HepG2 (cell line): ENCODE measurements around the gene TRAP1. TPM values are rescaled to one million over a fixed set of nuclear protein-coding genes. Genes with fewer than 3 reads are reported as not detected.

Experiments
- AGO1 ChIP-seq: fragments of 200-400 bp; formaldehyde crosslinking; IDR thresholded peaks from 2 replicates; pipeline ENCODE4 v1.6.1; 2017; ENCODE audit warnings: mild to moderate bottlenecking, low read depth, low read length, moderate library complexity; ENCODE audit not compliant: poor library complexity, severe bottlenecking
- ARID5B ChIP-seq: IDR thresholded peaks from 2 replicates; pipeline ENCODE4 v1.4.0; 2020; ENCODE audit warnings: mild to moderate bottlenecking, missing genetic modification reagents
- ARNT2 ChIP-seq: sonication (generic); formaldehyde crosslinking; IDR thresholded peaks from 2 replicates; pipeline ENCODE4 v1.8.0; 2022; ENCODE audit warnings: mild to moderate bottlenecking, low read depth, missing genetic modification reagents, moderate library complexity
- ATF1 ChIP-seq: IDR thresholded peaks from 2 replicates; pipeline ENCODE4 v1.6.1; 2016; ENCODE audit warnings: mild to moderate bottlenecking, control low read depth
- CENPX ChIP-seq: sonication (generic); formaldehyde crosslinking; IDR thresholded peaks from 2 replicates; pipeline ENCODE4 v1.9.0; 2021; ENCODE audit warnings: mild to moderate bottlenecking, missing genetic modification reagents, moderate library complexity
- CHD2 ChIP-seq: IDR thresholded peaks from 2 replicates; pipeline ENCODE4 v1.6.1; 2011; ENCODE audit warnings: low read depth, low read length, improper control_type of control experiment
- HDAC2 ChIP-seq: sonication (generic); formaldehyde crosslinking; IDR thresholded peaks from 2 replicates; pipeline ENCODE4 v1.4.0; 2020; ENCODE audit warnings: missing genetic modification reagents
- HOXA5 ChIP-seq: sonication (generic); formaldehyde crosslinking; IDR thresholded peaks from 2 replicates; pipeline ENCODE4 v1.4.0; 2020; ENCODE audit warnings: missing genetic modification reagents
- KAT8 ChIP-seq: IDR thresholded peaks from 2 replicates; pipeline ENCODE4 v1.6.1; 2016; ENCODE audit warnings: missing genetic modification reagents, missing compliant biosample characterization
- RBM22 ChIP-seq: fragments of 200-400 bp; formaldehyde crosslinking; optimal IDR thresholded peaks from 2 replicates; pipeline ENCODE3; 2017; ENCODE audit warnings: mild to moderate bottlenecking, low read length, moderate library complexity
- RFXAP ChIP-seq: sonication (generic); formaldehyde crosslinking; IDR thresholded peaks from 2 replicates; pipeline ENCODE4 v1.4.0; 2020; ENCODE audit warnings: missing genetic modification reagents, borderline replicate concordance
- RXRB ChIP-seq: IDR thresholded peaks from 2 replicates; pipeline ENCODE4 v1.6.1; 2016; ENCODE audit warnings: borderline replicate concordance, missing genetic modification reagents, missing compliant biosample characterization
- SAP130 ChIP-seq: IDR thresholded peaks from 2 replicates; pipeline ENCODE4 v1.6.1; 2016; ENCODE audit warnings: low read depth
- SMAD3 ChIP-seq: sonication (generic); formaldehyde crosslinking; IDR thresholded peaks from 2 replicates; pipeline ENCODE4 v1.4.0; 2020; ENCODE audit warnings: missing genetic modification reagents
- ZBTB8A ChIP-seq: sonication (generic); formaldehyde crosslinking; IDR thresholded peaks from 2 replicates; pipeline ENCODE4 v1.4.0; 2020; ENCODE audit warnings: mild to moderate bottlenecking, low read depth, missing genetic modification reagents, borderline replicate concordance
- ZMYM3 ChIP-seq: sonication (generic); formaldehyde crosslinking; IDR thresholded peaks from 2 replicates; pipeline ENCODE4 v1.5.1; 2020; ENCODE audit warnings: mild to moderate bottlenecking, missing genetic modification reagents
- ZNF446 ChIP-seq: sonication (generic); formaldehyde crosslinking; IDR thresholded peaks from 2 replicates; pipeline ENCODE4 v1.5.0; 2020; ENCODE audit warnings: mild to moderate bottlenecking, missing genetic modification reagents
- ZNF740 ChIP-seq: sonication (generic); formaldehyde crosslinking; IDR thresholded peaks from 2 replicates; pipeline ENCODE4 v1.4.0; 2020; ENCODE audit warnings: missing genetic modification reagents
- ZSCAN9 ChIP-seq: IDR thresholded peaks from 2 replicates; pipeline ENCODE4 v1.6.1; 2016; ENCODE audit warnings: borderline replicate concordance
- polyA plus RNA-seq, 8 experiments: library from polyadenylated mRNA; depleted of rRNA in 3 of 8; stranded (reverse) in 7 of 8; unstranded in 1 of 8; fragments of >200 nt; fragmentation: Illumina TruSeq in 4 of 8; extraction: Trizol in 4 of 8; gene quantifications; 2 replicates each; pipeline versions ENCODE4 v1.2.1 to v1.2.3, GENCODE V29; 2011 to 2016; ENCODE audit warnings: low read depth in 4 of 8, missing spikeins in 1 of 8, mixed read lengths in 1 of 8; ENCODE audit not compliant: insufficient read depth in 1 of 8
- total RNA-seq, 5 experiments: library from RNA; depleted of rRNA; stranded (reverse); fragments of >200 nt; fragmentation: Illumina TruSeq; extraction: Trizol; gene quantifications; 2 replicates each; pipeline ENCODE4 v1.2.3, GENCODE V29; 2016; ENCODE audit warnings: low read depth in 1 of 5
- TF ChIP-seq, protein P1 (sequence below): sonication (generic); formaldehyde crosslinking; IDR thresholded peaks from 2 replicates; pipeline ENCODE4 v1.8.0; 2022; ENCODE audit warnings: mild to moderate bottlenecking, missing genetic modification reagents, borderline replicate concordance
- TF ChIP-seq, protein P2 (sequence below): sonication (generic); formaldehyde crosslinking; IDR thresholded peaks from 2 replicates; pipeline ENCODE4 v1.5.1; 2020; ENCODE audit warnings: mild to moderate bottlenecking, missing genetic modification reagents, moderate library complexity

Gene TRAP1
- total and polyA plus RNA-seq, 2 of the 13 experiments (the other 11 are each of a cell fraction or from before 2014, with no cell fraction given): 127 to 240 TPM

DNA sequence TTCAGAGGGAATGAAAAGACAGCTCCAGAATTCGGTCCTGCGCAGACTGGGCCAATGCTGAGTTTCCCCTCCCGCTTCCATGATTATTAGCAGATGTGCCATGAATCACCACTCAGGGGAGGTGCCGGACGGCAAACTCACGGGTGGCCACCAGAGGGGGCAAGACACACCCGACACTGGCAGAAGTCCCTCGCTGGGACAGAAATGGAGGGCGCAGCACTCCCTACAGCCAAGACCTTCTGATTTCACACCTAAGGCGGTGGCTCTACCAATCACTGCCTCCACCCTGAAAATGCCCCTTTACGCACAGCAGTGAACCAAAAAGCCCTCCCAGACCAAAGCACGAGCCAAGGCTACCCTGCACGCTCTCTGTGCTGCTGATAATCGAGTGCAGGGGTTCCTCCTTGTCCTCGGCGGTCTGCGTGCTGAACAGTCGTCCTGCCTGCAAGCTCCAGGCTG lies 26.8 kb downstream of the TRAP1 start (continued):
- TF ChIP-seq RBM22 (peak; percentile 56), ZBTB8A (no peak), RXRB (CRISPR knock-in tag) (peak; percentile 31; the same call in 1 of the 2 replicates), ZSCAN9 (0 out of 2 replicates have a peak, but pooled peaks have one; percentile 13), KAT8 (0 out of 2 replicates have a peak, but pooled peaks have one; percentile 33), ARID5B (CRISPR knock-in tag) (0 out of 2 replicates have a peak, but pooled peaks have one; percentile 14), ARNT2 (CRISPR knock-in tag) (no peak), ZMYM3 (no peak), SMAD3 (0 out of 2 replicates have a peak, but pooled peaks have one; percentile 54), CENPX (no peak), ATF1 (CRISPR knock-in tag) (no peak), ZNF446 (CRISPR knock-in tag) (no peak), RFXAP (CRISPR knock-in tag) (peak; percentile 32; the same call in 1 of the 2 replicates), AGO1 (no peak), CHD2 (no peak), HOXA5 (CRISPR knock-in tag) (peak; percentile 70; the same call in 1 of the 2 replicates), ZNF740 (peak; percentile 50; the same call in 1 of the 2 replicates), SAP130 (CRISPR knock-in tag) (peak; percentile 51; the same call in 1 of the 2 replicates), HDAC2 (no peak)
- TF ChIP-seq, protein P1, sequence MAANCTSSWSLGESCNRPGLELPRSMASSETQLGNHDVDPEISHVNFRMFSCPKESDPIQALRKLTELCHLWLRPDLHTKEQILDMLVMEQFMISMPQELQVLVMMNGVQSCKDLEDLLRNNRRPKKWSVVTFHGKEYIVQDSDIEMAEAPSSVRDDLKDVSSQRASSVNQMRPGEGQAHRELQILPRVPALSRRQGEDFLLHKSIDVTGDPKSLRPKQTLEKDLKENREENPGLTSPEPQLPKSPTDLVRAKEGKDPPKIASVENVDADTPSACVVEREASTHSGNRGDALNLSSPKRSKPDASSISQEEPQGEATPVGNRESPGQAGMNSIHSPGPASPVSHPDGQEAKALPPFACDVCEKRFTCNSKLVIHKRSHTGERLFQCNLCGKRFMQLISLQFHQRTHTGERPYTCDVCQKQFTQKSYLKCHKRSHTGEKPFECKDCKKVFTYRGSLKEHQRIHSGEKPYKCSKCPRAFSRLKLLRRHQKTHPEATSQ (CRISPR knock-in tag): no peak
- TF ChIP-seq, protein P2, sequence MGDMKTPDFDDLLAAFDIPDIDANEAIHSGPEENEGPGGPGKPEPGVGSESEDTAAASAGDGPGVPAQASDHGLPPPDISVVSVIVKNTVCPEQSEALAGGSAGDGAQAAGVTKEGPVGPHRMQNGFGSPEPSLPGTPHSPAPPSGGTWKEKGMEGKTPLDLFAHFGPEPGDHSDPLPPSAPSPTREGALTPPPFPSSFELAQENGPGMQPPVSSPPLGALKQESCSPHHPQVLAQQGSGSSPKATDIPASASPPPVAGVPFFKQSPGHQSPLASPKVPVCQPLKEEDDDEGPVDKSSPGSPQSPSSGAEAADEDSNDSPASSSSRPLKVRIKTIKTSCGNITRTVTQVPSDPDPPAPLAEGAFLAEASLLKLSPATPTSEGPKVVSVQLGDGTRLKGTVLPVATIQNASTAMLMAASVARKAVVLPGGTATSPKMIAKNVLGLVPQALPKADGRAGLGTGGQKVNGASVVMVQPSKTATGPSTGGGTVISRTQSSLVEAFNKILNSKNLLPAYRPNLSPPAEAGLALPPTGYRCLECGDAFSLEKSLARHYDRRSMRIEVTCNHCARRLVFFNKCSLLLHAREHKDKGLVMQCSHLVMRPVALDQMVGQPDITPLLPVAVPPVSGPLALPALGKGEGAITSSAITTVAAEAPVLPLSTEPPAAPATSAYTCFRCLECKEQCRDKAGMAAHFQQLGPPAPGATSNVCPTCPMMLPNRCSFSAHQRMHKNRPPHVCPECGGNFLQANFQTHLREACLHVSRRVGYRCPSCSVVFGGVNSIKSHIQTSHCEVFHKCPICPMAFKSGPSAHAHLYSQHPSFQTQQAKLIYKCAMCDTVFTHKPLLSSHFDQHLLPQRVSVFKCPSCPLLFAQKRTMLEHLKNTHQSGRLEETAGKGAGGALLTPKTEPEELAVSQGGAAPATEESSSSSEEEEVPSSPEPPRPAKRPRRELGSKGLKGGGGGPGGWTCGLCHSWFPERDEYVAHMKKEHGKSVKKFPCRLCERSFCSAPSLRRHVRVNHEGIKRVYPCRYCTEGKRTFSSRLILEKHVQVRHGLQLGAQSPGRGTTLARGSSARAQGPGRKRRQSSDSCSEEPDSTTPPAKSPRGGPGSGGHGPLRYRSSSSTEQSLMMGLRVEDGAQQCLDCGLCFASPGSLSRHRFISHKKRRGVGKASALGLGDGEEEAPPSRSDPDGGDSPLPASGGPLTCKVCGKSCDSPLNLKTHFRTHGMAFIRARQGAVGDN (CRISPR knock-in tag): peak; percentile 78
